H1 (cell line): ENCODE measurements around the gene ZNF202. TPM values are rescaled to one million over a fixed set of nuclear protein-coding genes. Genes with fewer than 3 reads are reported as not detected.
"Not testable (repeated sequence)": the region's sequence is repeated elsewhere in the genome, so short reads cannot be mapped to it uniquely, and the experiment has no call there.

Experiments used
- CTCF ChIA-PET: fragments of 300-600 bp; sonication (Branson Sonifier 250); formaldehyde crosslinking; loops from one replicate; lab custom pipeline; 2021; ENCODE audit not compliant: partially characterized antibody; lab: Charles Lee
- POLR2A ChIA-PET: fragments of 300-600 bp; sonication (Branson Sonifier 250); formaldehyde crosslinking; loops from one replicate; lab custom pipeline; 2021; ENCODE audit warnings: inconsistent platforms; ENCODE audit not compliant: partially characterized antibody; lab: Charles Lee
- DNase-seq, 2 experiments: peaks; one replicate each; pipeline versions ENCODE4 v3.0.0 to v3.0.0-alpha.2; 2010 to 2022; ENCODE audit warnings: low spot score in 2 of 2, low read depth in 1 of 2, mixed read lengths in 1 of 2
- FAIRE-seq: peaks from 2 replicates; lab custom pipeline; 2011; peaks lifted over from hg19 to GRCh38; lab: Jason Lieb, UNC
- H2AFZ ChIP-seq: 2 replicates; pipeline ENCODE4 v1.8.1; 2012; ENCODE audit warnings: low read length, inconsistent platforms
- H2AK5ac ChIP-seq: 2 replicates; pipeline ENCODE4 v1.6.1; 2013; ENCODE audit warnings: low read depth, low read length
- H2BK120ac ChIP-seq: replicated peaks from 2 replicates; pipeline ENCODE3; 2013; ENCODE audit warnings: low read depth, low read length, inconsistent platforms
- H2BK12ac ChIP-seq: 2 replicates; pipeline ENCODE4 v1.6.1; 2013; ENCODE audit warnings: low read depth, low read length
- H2BK15ac ChIP-seq: 2 replicates; pipeline ENCODE4 v1.6.1; 2013; ENCODE audit warnings: low read length
- H2BK20ac ChIP-seq: 2 replicates; pipeline ENCODE4 v1.6.1; 2013; ENCODE audit warnings: low read length
- H2BK5ac ChIP-seq: 2 replicates; pipeline ENCODE4 v1.6.1; 2013; ENCODE audit warnings: low read depth, low read length
- H3K14ac ChIP-seq: 2 replicates; pipeline ENCODE4 v1.6.1; 2013; ENCODE audit warnings: inconsistent platforms; ENCODE audit not compliant: insufficient read length
- H3K18ac ChIP-seq: 2 replicates; pipeline ENCODE4 v1.6.1; 2013; ENCODE audit warnings: low read length; ENCODE audit errors: extremely low read depth
- H3K23ac ChIP-seq: 2 replicates; pipeline ENCODE4 v1.6.1; 2013; ENCODE audit warnings: inconsistent platforms; ENCODE audit not compliant: insufficient read length
- H3K23me2 ChIP-seq: 2 replicates; pipeline ENCODE4 v1.6.1; 2013; ENCODE audit warnings: low read depth, low read length
- H3K27ac ChIP-seq: 2 replicates; pipeline ENCODE4 v1.6.1; 2011; ENCODE audit warnings: low read depth, low read length, inconsistent platforms
- H3K27me3 ChIP-seq, 4 experiments: replicated peaks in 1 of 4; 1 replicate in 1 of 4; 2 replicates in 3 of 4; pipeline versions ENCODE4 v1.6.1 to v1.8.1; 2011 to 2013; ENCODE audit warnings: low read length in 3 of 4, mild to moderate bottlenecking in 3 of 4, inconsistent platforms in 2 of 4, mixed read lengths in 2 of 4, moderate library complexity in 1 of 4; ENCODE audit not compliant: control insufficient read depth in 3 of 4, insufficient read depth in 3 of 4; ENCODE audit errors: extremely low read depth in 1 of 4
- H3K36me3 ChIP-seq, 4 experiments: 2 replicates each; pipeline versions ENCODE4 v1.6.1 to v1.8.1; 2011 to 2013; ENCODE audit warnings: mild to moderate bottlenecking in 4 of 4, low read length in 3 of 4, moderate library complexity in 2 of 4, control low read depth in 1 of 4, inconsistent platforms in 1 of 4; ENCODE audit not compliant: insufficient read depth in 4 of 4, control insufficient read depth in 2 of 4
- H3K4ac ChIP-seq: replicated peaks from 2 replicates; pipeline ENCODE3; 2013; ENCODE audit warnings: low read length, low read depth, mixed read lengths, inconsistent platforms; ENCODE audit not compliant: insufficient read length
- H3K4me1 ChIP-seq, 4 experiments: replicated peaks in 1 of 4; 1 replicate in 1 of 4; 2 replicates in 3 of 4; pipeline versions ENCODE4 v1.6.1 to v1.8.1; 2011 to 2013; ENCODE audit warnings: low read length in 3 of 4, inconsistent platforms in 2 of 4, mixed read lengths in 1 of 4; ENCODE audit not compliant: insufficient read depth in 4 of 4, control insufficient read depth in 3 of 4
- H3K4me2 ChIP-seq, 2 experiments: 2 replicates each; pipeline versions ENCODE4 v1.6.1 to v1.8.1; 2011 to 2013; ENCODE audit warnings: low read depth in 2 of 2, low read length in 2 of 2, control low read depth in 1 of 2, inconsistent platforms in 1 of 2, mild to moderate bottlenecking in 1 of 2; ENCODE audit not compliant: insufficient read depth in 1 of 2
- H3K4me3 ChIP-seq, 4 experiments: fragments of 200-600, 300-600 bp in 1 of 4; sonication (generic), shearing (Covaris generic), sonication (Bioruptor Twin) in 1 of 4; 2 replicates each; pipeline versions ENCODE4 v1.5.1 to v1.8.1; 2011 to 2016; ENCODE audit warnings: low read length in 4 of 4, low read depth in 3 of 4, control low read depth in 2 of 4, inconsistent platforms in 2 of 4, mild to moderate bottlenecking in 2 of 4, mixed read lengths in 1 of 4, moderate library complexity in 1 of 4; ENCODE audit not compliant: insufficient read depth in 2 of 4; ENCODE audit errors: extremely low read depth in 1 of 4
- H3K56ac ChIP-seq: replicated peaks from 2 replicates; pipeline ENCODE3; 2013; ENCODE audit warnings: low read depth, mild to moderate bottlenecking, mixed read lengths, low read length, inconsistent platforms; ENCODE audit not compliant: insufficient read length
- H3K79me1 ChIP-seq: 2 replicates; pipeline ENCODE4 v1.6.1; 2013; ENCODE audit warnings: low read depth, low read length, control low read depth
- H3K79me2 ChIP-seq, 2 experiments: 2 replicates each; pipeline versions ENCODE4 v1.6.1 to v1.8.1; 2012 to 2013; ENCODE audit warnings: low read length in 2 of 2, mild to moderate bottlenecking in 2 of 2, inconsistent platforms in 1 of 2; ENCODE audit not compliant: insufficient read depth in 2 of 2, control insufficient read depth in 1 of 2
- H3K9ac ChIP-seq, 4 experiments: replicated peaks in 1 of 4; 1 replicate in 1 of 4; 2 replicates in 3 of 4; pipeline versions ENCODE4 v1.6.1 to v1.8.1; 2011 to 2013; ENCODE audit warnings: low read depth in 3 of 4, low read length in 3 of 4, control low read depth in 2 of 4, mild to moderate bottlenecking in 2 of 4, moderate library complexity in 2 of 4, inconsistent platforms in 1 of 4; ENCODE audit errors: extremely low read depth in 1 of 4
- H3K9me3 ChIP-seq, 2 experiments: 2 replicates each; pipeline versions ENCODE4 v1.6.1 to v1.8.1; 2012 to 2013; ENCODE audit warnings: mild to moderate bottlenecking in 2 of 2, moderate library complexity in 2 of 2, control low read depth in 1 of 2, inconsistent platforms in 1 of 2, low read depth in 1 of 2, low read length in 1 of 2, mixed read lengths in 1 of 2; ENCODE audit not compliant: insufficient read depth in 2 of 2
- H4K20me1 ChIP-seq, 2 experiments: replicated peaks in 1 of 2; 2 replicates each; pipeline versions ENCODE3 to v1.8.1; 2011 to 2013; ENCODE audit warnings: inconsistent platforms in 2 of 2, low read length in 2 of 2, mild to moderate bottlenecking in 1 of 2; ENCODE audit not compliant: insufficient read depth in 2 of 2, control insufficient read depth in 1 of 2
- H4K5ac ChIP-seq: 2 replicates; pipeline ENCODE4 v1.6.1; 2013; ENCODE audit warnings: low read length, low read depth, mixed read lengths, inconsistent platforms; ENCODE audit not compliant: insufficient read length
- H4K8ac ChIP-seq: 2 replicates; pipeline ENCODE4 v1.8.0; 2013; ENCODE audit warnings: mild to moderate bottlenecking, moderate library complexity, low read length, inconsistent platforms; ENCODE audit not compliant: insufficient read depth; ENCODE audit errors: extremely low read depth
- H4K91ac ChIP-seq: replicated peaks from 2 replicates; pipeline ENCODE3; 2013; ENCODE audit warnings: low read length, mixed read lengths, inconsistent platforms; ENCODE audit not compliant: insufficient read length
- WGBS, 2 experiments: shearing (Covaris generic) in 1 of 2; methylation state at CpG; one replicate each; pipeline versions ENCODE4 v1.1.6 to v1.1.7; 2013 to 2015; ENCODE audit warnings: low lambda C conversion rate in 2 of 2, mixed read lengths in 2 of 2, inconsistent platforms in 1 of 2, low coverage in 1 of 2, missing lambda C conversion rate in 1 of 2; ENCODE audit not compliant: insufficient replicate concordance in 2 of 2, insufficient coverage in 1 of 2, insufficient read length in 1 of 2; ENCODE audit errors: extremely low coverage in 1 of 2, missing lambda C conversion rate in 1 of 2; 5-methylcytosine and 5-hydroxymethylcytosine counted together
- polyA plus RNA-seq, 7 experiments: library from polyadenylated mRNA; depleted of rRNA in 3 of 7; stranded (reverse) in 5 of 7; unstranded in 2 of 7; fragments of >200 nt in 5 of 7; fragments of 200-250 nt in 2 of 7; gene quantifications; 1 replicate in 5 of 7; 2 replicates in 1 of 7; 4 replicates in 1 of 7; pipeline versions ENCODE4 v1.2.1 to v1.2.3, GENCODE V29; 2011 to 2013; ENCODE audit warnings: missing spikeins in 2 of 7, mixed read lengths in 2 of 7
- total RNA-seq: library from RNA; stranded (reverse); fragmentation: NEBNext Ultra II Directional; extraction: Animal tissue kit (Norgen Biotek cat#: 25700); gene quantifications from 2 replicates; pipeline ENCODE4 v1.2.1, GENCODE V29; 2021

The ZNF202 gene
- total and polyA plus RNA-seq, 2 of the 8 experiments (the other 6 are each of a cell fraction or from before 2014, with no cell fraction given), result 14.1 to 33.9 TPM

DNA sequence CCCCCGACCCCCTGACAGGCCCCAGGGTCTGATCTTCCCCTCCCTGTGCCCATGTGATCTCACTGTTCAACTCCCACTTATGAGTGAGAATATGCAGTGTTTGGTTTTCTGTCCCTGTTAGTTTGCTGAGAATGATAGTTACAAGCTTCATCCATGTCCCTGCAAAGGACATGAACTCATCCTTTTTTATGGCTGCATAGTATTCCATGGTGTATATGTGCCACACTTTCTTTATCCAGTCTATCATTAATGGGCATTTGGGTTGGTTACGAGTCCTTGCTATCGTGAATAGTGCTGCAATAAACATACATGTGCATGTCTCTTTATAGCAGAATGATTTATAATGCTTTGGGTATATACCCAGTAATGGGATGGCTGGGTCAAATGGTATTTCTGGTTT, 28.8 kb downstream of the ZNF202 start:
- not testable (repeated sequence) for H3K36me3 ChIP-seq, H3K9ac ChIP-seq, H2BK12ac ChIP-seq, H3K4me2 ChIP-seq, H4K20me1 ChIP-seq, H3K79me2 ChIP-seq, H2BK15ac ChIP-seq, H3K56ac ChIP-seq, H3K18ac ChIP-seq, H4K8ac ChIP-seq, H4K5ac ChIP-seq, H3K9me3 ChIP-seq, H2BK20ac ChIP-seq, H3K23me2 ChIP-seq, H3K4me1 ChIP-seq, H3K4me3 ChIP-seq, H3K27me3 ChIP-seq, H2AFZ ChIP-seq, H3K4ac ChIP-seq, FAIRE-seq, H3K79me1 ChIP-seq, H2AK5ac ChIP-seq, H3K14ac ChIP-seq, H3K23ac ChIP-seq, H4K91ac ChIP-seq, H2BK5ac ChIP-seq, H3K27ac ChIP-seq, DNase-seq, H2BK120ac ChIP-seq
- POLR2A ChIA-PET, result interaction anchor here (2.2 kb wide), 1 partner anchor 23 kb away, joined by 8 read pairs; no protein-coding TSS in a partner anchor
- WGBS, 2 experiments, result 80% methylated on average over 3 of the region's 3 CpGs; no CpG with 5 or more reads in 1 of the 2 experiments
- CTCF ChIA-PET, result interaction anchor here (0.6 to 11.6 kb wide), 16 partner anchors 7 to 507 kb away, joined by 3 to 301 read pairs (median 6); partner anchors contain the start of gene SCN3B
